ENCODE results near the gene PRTFDC1.

DNA sequence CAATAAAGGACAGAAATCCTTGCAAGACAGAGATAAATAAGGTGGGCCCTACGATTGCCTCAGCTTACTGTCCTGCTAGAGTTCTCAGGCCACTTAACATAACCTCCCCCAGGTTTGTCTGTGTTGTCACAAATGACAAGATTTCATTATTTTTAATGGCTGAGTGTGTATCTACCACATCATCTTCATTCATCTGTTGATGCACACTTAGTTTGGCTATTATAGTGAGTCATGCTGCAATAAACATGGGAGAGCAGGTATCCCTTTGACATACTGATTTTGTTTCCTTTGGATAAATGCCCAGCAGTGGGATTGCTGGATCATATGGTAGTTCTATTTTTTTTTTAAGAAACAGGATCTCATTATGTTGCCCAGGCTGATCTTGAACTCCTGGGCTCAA lies 60.6 kb downstream of the PRTFDC1 start:
- TF ChIP-seq, protein P1, sequence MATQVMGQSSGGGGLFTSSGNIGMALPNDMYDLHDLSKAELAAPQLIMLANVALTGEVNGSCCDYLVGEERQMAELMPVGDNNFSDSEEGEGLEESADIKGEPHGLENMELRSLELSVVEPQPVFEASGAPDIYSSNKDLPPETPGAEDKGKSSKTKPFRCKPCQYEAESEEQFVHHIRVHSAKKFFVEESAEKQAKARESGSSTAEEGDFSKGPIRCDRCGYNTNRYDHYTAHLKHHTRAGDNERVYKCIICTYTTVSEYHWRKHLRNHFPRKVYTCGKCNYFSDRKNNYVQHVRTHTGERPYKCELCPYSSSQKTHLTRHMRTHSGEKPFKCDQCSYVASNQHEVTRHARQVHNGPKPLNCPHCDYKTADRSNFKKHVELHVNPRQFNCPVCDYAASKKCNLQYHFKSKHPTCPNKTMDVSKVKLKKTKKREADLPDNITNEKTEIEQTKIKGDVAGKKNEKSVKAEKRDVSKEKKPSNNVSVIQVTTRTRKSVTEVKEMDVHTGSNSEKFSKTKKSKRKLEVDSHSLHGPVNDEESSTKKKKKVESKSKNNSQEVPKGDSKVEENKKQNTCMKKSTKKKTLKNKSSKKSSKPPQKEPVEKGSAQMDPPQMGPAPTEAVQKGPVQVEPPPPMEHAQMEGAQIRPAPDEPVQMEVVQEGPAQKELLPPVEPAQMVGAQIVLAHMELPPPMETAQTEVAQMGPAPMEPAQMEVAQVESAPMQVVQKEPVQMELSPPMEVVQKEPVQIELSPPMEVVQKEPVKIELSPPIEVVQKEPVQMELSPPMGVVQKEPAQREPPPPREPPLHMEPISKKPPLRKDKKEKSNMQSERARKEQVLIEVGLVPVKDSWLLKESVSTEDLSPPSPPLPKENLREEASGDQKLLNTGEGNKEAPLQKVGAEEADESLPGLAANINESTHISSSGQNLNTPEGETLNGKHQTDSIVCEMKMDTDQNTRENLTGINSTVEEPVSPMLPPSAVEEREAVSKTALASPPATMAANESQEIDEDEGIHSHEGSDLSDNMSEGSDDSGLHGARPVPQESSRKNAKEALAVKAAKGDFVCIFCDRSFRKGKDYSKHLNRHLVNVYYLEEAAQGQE (IDR thresholded peaks at IDR 0.05; ENCODE audit: insufficient read depth in 1 of 2, low read depth in 2 of 2, low read length in 2 of 2), result no peak
- TF ChIP-seq FOXP2 (optimal IDR thresholded peaks at IDR 0.05; ENCODE audit: borderline replicate concordance, extremely low read depth, extremely low read length, insufficient read depth), result no peak
- TF ChIP-seq POLR2AphosphoS5 (IDR thresholded peaks at IDR 0.05; ENCODE audit: low read depth, low read length), result no peak
- TF ChIP-seq TAF1 (IDR thresholded peaks at IDR 0.05; ENCODE audit: borderline replicate concordance, insufficient read depth, low read length), result 0 out of 2 replicates have a peak, but pooled peaks have one; percentile 21
- TF ChIP-seq SIN3A (IDR thresholded peaks at IDR 0.05; ENCODE audit: borderline replicate concordance, insufficient read depth, low read length), result no peak
